Measurements from ENCODE around the gene GGA3. TPM values are rescaled to one million over a fixed set of nuclear protein-coding genes. Genes with fewer than 3 reads are reported as not detected.

Gene GGA3
- total RNA-seq, 1 experiment from 2014 or later, result 94.4 TPM

- no peak overlapping the region for H3K27ac Mint-ChIP-seq (ENCODE audit: unreplicated experiment)
Observed at GRCh38 chr17:75218131-75218530, 43.3 kb downstream of the GGA3 start.

GRCh38 chr17:75209061-75209460, 52.3 kb downstream of the GGA3 start:
- H3K36me3 ChIP-seq (ENCODE audit: control insufficient read depth, insufficient read depth, low read length), result peaks cover 2% of the 10 kb centered on the region
- ChIA-PET POLR2A (interaction anchor here (0.6 to 0.7 kb wide), 2 partner anchors 10 to 279 kb away, joined by 3 to 6 read pairs; no protein-coding TSS in a partner anchor), CTCF (interaction anchor here (0.7 to 1.2 kb wide), 3 partner anchors 12 to 447 kb away, joined by 3 read pairs; no protein-coding TSS in a partner anchor)
- BruUV-seq (replicated peaks), result no TSS peak
- H3K9me3 Mint-ChIP-seq (ENCODE audit: unreplicated experiment), result no peaks in the 10 kb centered on the region
- H3K36me3 Mint-ChIP-seq (ENCODE audit: insufficient read depth, unreplicated experiment), result peaks cover 69% of the 10 kb centered on the region
- H3K4me3 Mint-ChIP-seq (ENCODE audit: unreplicated experiment), result no peak overlapping the region
- TF ChIP-seq, protein P1, sequence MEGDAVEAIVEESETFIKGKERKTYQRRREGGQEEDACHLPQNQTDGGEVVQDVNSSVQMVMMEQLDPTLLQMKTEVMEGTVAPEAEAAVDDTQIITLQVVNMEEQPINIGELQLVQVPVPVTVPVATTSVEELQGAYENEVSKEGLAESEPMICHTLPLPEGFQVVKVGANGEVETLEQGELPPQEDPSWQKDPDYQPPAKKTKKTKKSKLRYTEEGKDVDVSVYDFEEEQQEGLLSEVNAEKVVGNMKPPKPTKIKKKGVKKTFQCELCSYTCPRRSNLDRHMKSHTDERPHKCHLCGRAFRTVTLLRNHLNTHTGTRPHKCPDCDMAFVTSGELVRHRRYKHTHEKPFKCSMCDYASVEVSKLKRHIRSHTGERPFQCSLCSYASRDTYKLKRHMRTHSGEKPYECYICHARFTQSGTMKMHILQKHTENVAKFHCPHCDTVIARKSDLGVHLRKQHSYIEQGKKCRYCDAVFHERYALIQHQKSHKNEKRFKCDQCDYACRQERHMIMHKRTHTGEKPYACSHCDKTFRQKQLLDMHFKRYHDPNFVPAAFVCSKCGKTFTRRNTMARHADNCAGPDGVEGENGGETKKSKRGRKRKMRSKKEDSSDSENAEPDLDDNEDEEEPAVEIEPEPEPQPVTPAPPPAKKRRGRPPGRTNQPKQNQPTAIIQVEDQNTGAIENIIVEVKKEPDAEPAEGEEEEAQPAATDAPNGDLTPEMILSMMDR (IDR thresholded peaks at IDR 0.05; ENCODE audit: insufficient read depth in 1 of 2, low read depth in 1 of 2, low read length in 1 of 2, severe bottlenecking in 1 of 2, unreplicated experiment in 1 of 2), result no peak
- no peak for DNase-seq
- no peaks in the 10 kb centered on the region for H3K27me3 Mint-ChIP-seq (ENCODE audit: insufficient read depth, unreplicated experiment)
- intact Hi-C loops (cut with micrococcal nuclease; ENCODE audit: unreplicated experiment), result loop anchor here (1.0 kb wide), 1 partner anchor 29 kb away; no protein-coding TSS in a partner anchor
- H3K27me3 ChIP-seq (replicated peaks; ENCODE audit: control insufficient read depth, insufficient read depth, low read length), result no peaks in the 10 kb centered on the region
- no peaks in the 10 kb centered on the region for H3K9me3 ChIP-seq
- no peak overlapping the region for H3K27ac Mint-ChIP-seq (ENCODE audit: unreplicated experiment)
- peaks cover 6% of the 10 kb centered on the region for H3K4me1 Mint-ChIP-seq (ENCODE audit: low read depth, unreplicated experiment)
- H3K4me3 ChIP-seq (ENCODE audit: low read depth, low read length), result no peak overlapping the region
- H3K4me1 ChIP-seq, result peaks cover 11% of the 10 kb centered on the region; the same call in 1 of the 2 replicates

More at GRCh38 chr17:75218131-75218530, 43.3 kb downstream of the GGA3 start:
- no peaks in the 10 kb centered on the region for H3K27me3 Mint-ChIP-seq (ENCODE audit: insufficient read depth, unreplicated experiment)
- H3K36me3 ChIP-seq (ENCODE audit: control insufficient read depth, insufficient read depth, low read length), result peaks cover 4% of the 10 kb centered on the region
- H3K4me3 Mint-ChIP-seq (ENCODE audit: unreplicated experiment), result no peak overlapping the region
- H3K4me1 ChIP-seq, result no peaks in the 10 kb centered on the region
- H3K27me3 ChIP-seq (replicated peaks; ENCODE audit: control insufficient read depth, insufficient read depth, low read length), result no peaks in the 10 kb centered on the region
- TF ChIP-seq, protein P1 (IDR thresholded peaks at IDR 0.05; ENCODE audit: insufficient read depth in 1 of 2, low read depth in 1 of 2, low read length in 1 of 2, severe bottlenecking in 1 of 2, unreplicated experiment in 1 of 2), result no peak
- peaks cover 99% of the 10 kb centered on the region for H3K36me3 Mint-ChIP-seq (ENCODE audit: insufficient read depth, unreplicated experiment)
- H3K4me1 Mint-ChIP-seq (ENCODE audit: low read depth, unreplicated experiment), result no peaks in the 10 kb centered on the region
- H3K9me3 ChIP-seq, result no peaks in the 10 kb centered on the region
- POLR2A ChIA-PET, result no interaction called here
- no peak for DNase-seq
- CTCF ChIA-PET, result no interaction called here
- no peak overlapping the region for H3K4me3 ChIP-seq (ENCODE audit: low read depth, low read length)
- BruUV-seq (replicated peaks), result no TSS peak
- H3K9me3 Mint-ChIP-seq (ENCODE audit: unreplicated experiment), result no peaks in the 10 kb centered on the region
- intact Hi-C loops (cut with micrococcal nuclease; ENCODE audit: unreplicated experiment), result no loop called here

DNA sequence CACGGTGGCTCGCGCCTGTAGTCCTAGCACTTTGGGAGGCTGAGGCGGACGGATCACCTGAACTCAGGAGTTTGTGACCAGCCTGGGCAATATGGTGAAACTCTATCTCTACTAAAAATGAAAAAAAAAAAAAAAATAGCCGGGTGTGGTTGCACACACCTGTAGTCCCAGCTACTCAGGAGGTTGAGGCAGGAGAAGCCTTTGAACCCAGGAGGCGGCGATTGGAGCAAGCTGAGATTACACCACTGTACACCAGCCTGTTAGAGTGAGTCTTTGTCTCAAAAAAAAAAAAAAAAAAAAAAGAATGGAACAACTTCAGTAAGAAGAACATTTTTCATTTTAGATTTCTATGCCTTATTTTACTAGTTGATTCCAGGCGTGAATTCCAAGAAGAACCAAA, 53.2 kb downstream of the GGA3 start:
- ChIA-PET CTCF (interaction anchor here (1.2 kb wide), 1 partner anchor 93 kb away, joined by 3 read pairs; no protein-coding TSS in a partner anchor), POLR2A (no interaction called here)
- no peak for DNase-seq
- Mint-ChIP-seq H3K4me1 (ENCODE audit: low read depth, unreplicated experiment) (peaks cover 6% of the 10 kb centered on the region), H3K36me3 (ENCODE audit: insufficient read depth, unreplicated experiment) (peaks cover 60% of the 10 kb centered on the region), H3K27me3 (ENCODE audit: insufficient read depth, unreplicated experiment) (no peaks in the 10 kb centered on the region), H3K9me3 (ENCODE audit: unreplicated experiment) (no peaks in the 10 kb centered on the region), H3K27ac (ENCODE audit: unreplicated experiment) (no peak overlapping the region), H3K4me3 (ENCODE audit: unreplicated experiment) (no peak overlapping the region)
- H3K36me3 ChIP-seq (ENCODE audit: control insufficient read depth, insufficient read depth, low read length), result peaks cover 2% of the 10 kb centered on the region
- intact Hi-C loops (cut with micrococcal nuclease; ENCODE audit: unreplicated experiment), result no loop called here
- no peak overlapping the region for H3K4me3 ChIP-seq (ENCODE audit: low read depth, low read length)
- H3K27me3 ChIP-seq (replicated peaks; ENCODE audit: control insufficient read depth, insufficient read depth, low read length), result no peaks in the 10 kb centered on the region
- H3K4me1 ChIP-seq, result peaks cover 11% of the 10 kb centered on the region; the same call in 1 of the 2 replicates
- no TSS peak for BruUV-seq (replicated peaks)
- TF ChIP-seq, protein P1 (IDR thresholded peaks at IDR 0.05; ENCODE audit: insufficient read depth in 1 of 2, low read depth in 1 of 2, low read length in 1 of 2, severe bottlenecking in 1 of 2, unreplicated experiment in 1 of 2), result no peak
- H3K9me3 ChIP-seq, result no peaks in the 10 kb centered on the region

All from Caco-2 (cell line).